B cell (primary cell): ENCODE measurements around the gene CXCL3. TPM values are rescaled to one million over a fixed set of nuclear protein-coding genes. Genes with fewer than 3 reads are reported as not detected.

Experiments
- ATAC-seq: fragments of 200-7000 bp; cut with Tn5 transposase; one replicate; pipeline ENCODE4 v1.10.0; 2021; ENCODE audit warnings: low read depth, mild to moderate bottlenecking, moderate number of reproducible peaks, moderate library complexity
- CTCF ChIA-PET: fragments of 350-600 bp; sonication (Branson Sonifier 250); formaldehyde crosslinking; loops from one replicate; lab custom pipeline; 2021; ENCODE audit warnings: antibody characterized with exemption, inconsistent platforms; lab: Charles Lee
- POLR2A ChIA-PET: fragments of 350-600 bp; sonication (Branson Sonifier 250); formaldehyde crosslinking; loops from one replicate; lab custom pipeline; 2021; ENCODE audit warnings: antibody characterized with exemption; lab: Charles Lee
- DNase-seq: peaks from one replicate; pipeline ENCODE4 v3.0.0; 2013
- H2AFZ ChIP-seq: 2 replicates; pipeline ENCODE4 v1.6.1; 2012; ENCODE audit warnings: mild to moderate bottlenecking, low read depth, low read length; ENCODE audit not compliant: insufficient read depth, poor library complexity, severe bottlenecking
- H3K27ac ChIP-seq, 2 donors: 1 replicate in 1 of 2; 2 replicates in 1 of 2; pipeline ENCODE4 v1.5.1; 2012 to 2013; ENCODE audit warnings: low read length in 2 of 2, mild to moderate bottlenecking in 2 of 2, moderate library complexity in 1 of 2
- H3K27me3 ChIP-seq, 4 experiments: fragments of 200-600 bp in 1 of 4; sonication (generic) in 1 of 4; replicated peaks in 1 of 4; 1 replicate in 2 of 4; 2 replicates in 2 of 4; pipeline versions ENCODE4 v1.6.1 to v1.7.0; 2013 to 2016; ENCODE audit warnings: low read length in 3 of 4, mild to moderate bottlenecking in 2 of 4, mixed read lengths in 1 of 4, moderate library complexity in 1 of 4; ENCODE audit not compliant: insufficient read depth in 4 of 4, control insufficient read depth in 3 of 4; ENCODE audit errors: control extremely low read depth in 1 of 4
- H3K36me3 ChIP-seq, 2 experiments: replicated peaks in 1 of 2; 1 replicate in 1 of 2; 2 replicates in 1 of 2; pipeline versions ENCODE4 v1.6.1 to v1.7.1; 2013; ENCODE audit warnings: low read length in 1 of 2; ENCODE audit not compliant: insufficient read depth in 2 of 2, control insufficient read depth in 1 of 2; ENCODE audit errors: control extremely low read depth in 1 of 2, extremely low read depth in 1 of 2
- H3K4me1 ChIP-seq, 2 donors: fragments of 200-600 bp in 1 of 2; sonication (generic) in 1 of 2; 1 replicate in 1 of 2; 2 replicates in 1 of 2; pipeline versions ENCODE4 v1.5.1 to v1.6.1; 2013 to 2017; ENCODE audit warnings: low read length in 2 of 2; ENCODE audit not compliant: control insufficient read depth in 2 of 2, insufficient read depth in 2 of 2
- H3K4me2 ChIP-seq: replicated peaks from 2 replicates; pipeline ENCODE3; 2012; ENCODE audit warnings: mild to moderate bottlenecking, low read depth, low read length; ENCODE audit not compliant: poor library complexity, severe bottlenecking
- H3K4me3 ChIP-seq, 5 experiments: fragments of 200-600 bp in 1 of 5; sonication (generic) in 1 of 5; 1 replicate in 3 of 5; 2 replicates in 2 of 5; pipeline versions ENCODE4 v1.5.1 to v1.7.0; 2011 to 2016; ENCODE audit warnings: low read length in 4 of 5, mild to moderate bottlenecking in 4 of 5, low read depth in 2 of 5, control low read depth in 1 of 5, moderate library complexity in 1 of 5; ENCODE audit not compliant: insufficient read depth in 1 of 5; ENCODE audit errors: control extremely low read depth in 1 of 5, extremely low read depth in 1 of 5
- H3K79me2 ChIP-seq: fragments of 200-600 bp; sonication (generic); one replicate; pipeline ENCODE4 v1.6.0; 2016; ENCODE audit warnings: low read length; ENCODE audit not compliant: control insufficient read depth, insufficient read depth
- H3K9ac ChIP-seq: fragments of 200-600 bp; sonication (generic); 2 replicates; pipeline ENCODE4 v1.6.1; 2017; ENCODE audit warnings: mild to moderate bottlenecking, low read length, moderate library complexity
- H3K9me3 ChIP-seq, 3 donors: one replicate each; pipeline versions ENCODE4 v1.6.1 to v1.7.1; 2013; ENCODE audit warnings: low read length in 2 of 3; ENCODE audit not compliant: control insufficient read depth in 2 of 3, insufficient read depth in 1 of 3; ENCODE audit errors: control extremely low read depth in 1 of 3
- H4K20me1 ChIP-seq: 2 replicates; pipeline ENCODE4 v1.6.0; 2012; ENCODE audit warnings: mild to moderate bottlenecking, low read length; ENCODE audit not compliant: insufficient read depth, control insufficient read depth, poor library complexity, severe bottlenecking
- H3K27ac Mint-ChIP-seq: one replicate; pipeline ENCODE4 v1.8.0; 2021; ENCODE audit warnings: mixed read lengths
- H3K27me3 Mint-ChIP-seq: one replicate; pipeline ENCODE4 v1.8.0; 2021; ENCODE audit warnings: mixed read lengths
- H3K4me1 Mint-ChIP-seq: one replicate; pipeline ENCODE4 v1.8.0; 2021; ENCODE audit warnings: mixed read lengths
- H3K4me3 Mint-ChIP-seq: one replicate; pipeline ENCODE4 v1.8.0; 2021; ENCODE audit warnings: mixed read lengths
- H3K9me3 Mint-ChIP-seq: one replicate; pipeline ENCODE4 v1.8.0; 2022; ENCODE audit warnings: mixed read lengths; ENCODE audit not compliant: insufficient read depth
- EZH2 ChIP-seq: IDR thresholded peaks from 2 replicates; pipeline ENCODE4 v1.6.1; 2012; ENCODE audit warnings: borderline replicate concordance, low read depth, mild to moderate bottlenecking, moderate library complexity, low read length; ENCODE audit not compliant: insufficient read depth, poor library complexity, severe bottlenecking
- WGBS: methylation state at CpG from one replicate; pipeline ENCODE4 v1.1.5; 2013; ENCODE audit warnings: missing lambda C conversion rate; ENCODE audit not compliant: insufficient coverage; 5-methylcytosine and 5-hydroxymethylcytosine counted together
- intact Hi-C: fragments of 100-400 bp; cut with micrococcal nuclease; formaldehyde crosslinking; loops from one replicate; pipeline ENCODE4 v1.10.0; 2022
- polyA plus RNA-seq: library from polyadenylated mRNA; depleted of rRNA; stranded (reverse); fragments of >200 nt; gene quantifications from 2 replicates; pipeline ENCODE4 v1.2.3, GENCODE V29; 2012
- small RNA-seq: library from RNA; depleted of rRNA; stranded (forward); fragments of <200 nt; gene quantifications from one replicate; pipeline ENCODE3, GENCODE V24; 2012; ENCODE audit warnings: low replicate concordance, low read depth; ENCODE audit not compliant: insufficient read length
- total RNA-seq, 2 donors: library from RNA; stranded (reverse); fragments of 120-200 nt in 1 of 2; gene quantifications; 1 replicate in 1 of 2; 2 replicates in 1 of 2; pipeline versions ENCODE4 v1.2.3 to v1.2.4, GENCODE V29; 2013 to 2022
- TF ChIP-seq, protein P1 (sequence below): fragments of 200-600 bp; IDR thresholded peaks from one replicate; pipeline ENCODE4 v1.8.0; 2022; ENCODE audit warnings: antibody characterized with exemption, mild to moderate bottlenecking

The CXCL3 gene
- total and polyA plus RNA-seq, 2 donors (not counting 1 experiment from before 2014, with no cell fraction given), result not detected

DNA sequence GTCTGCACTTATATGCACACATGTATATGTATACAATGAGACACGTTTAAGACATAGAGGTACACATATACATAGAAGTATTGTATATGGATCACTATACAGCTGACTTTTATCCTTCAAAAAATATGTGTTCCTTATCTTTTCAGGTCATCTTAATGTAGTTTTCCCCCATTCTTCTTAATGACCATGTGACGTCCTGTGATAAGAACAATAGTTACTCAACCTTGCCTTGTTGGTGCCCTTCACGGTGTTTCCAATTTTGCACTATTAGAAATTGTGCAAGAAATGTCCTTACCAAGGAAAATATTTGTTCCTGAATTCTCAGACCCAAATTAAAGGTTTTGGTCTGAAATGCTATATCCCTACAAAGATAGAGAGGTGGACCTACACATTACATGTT lies 49.5 kb downstream of the CXCL3 start:
- TF ChIP-seq, protein P1, sequence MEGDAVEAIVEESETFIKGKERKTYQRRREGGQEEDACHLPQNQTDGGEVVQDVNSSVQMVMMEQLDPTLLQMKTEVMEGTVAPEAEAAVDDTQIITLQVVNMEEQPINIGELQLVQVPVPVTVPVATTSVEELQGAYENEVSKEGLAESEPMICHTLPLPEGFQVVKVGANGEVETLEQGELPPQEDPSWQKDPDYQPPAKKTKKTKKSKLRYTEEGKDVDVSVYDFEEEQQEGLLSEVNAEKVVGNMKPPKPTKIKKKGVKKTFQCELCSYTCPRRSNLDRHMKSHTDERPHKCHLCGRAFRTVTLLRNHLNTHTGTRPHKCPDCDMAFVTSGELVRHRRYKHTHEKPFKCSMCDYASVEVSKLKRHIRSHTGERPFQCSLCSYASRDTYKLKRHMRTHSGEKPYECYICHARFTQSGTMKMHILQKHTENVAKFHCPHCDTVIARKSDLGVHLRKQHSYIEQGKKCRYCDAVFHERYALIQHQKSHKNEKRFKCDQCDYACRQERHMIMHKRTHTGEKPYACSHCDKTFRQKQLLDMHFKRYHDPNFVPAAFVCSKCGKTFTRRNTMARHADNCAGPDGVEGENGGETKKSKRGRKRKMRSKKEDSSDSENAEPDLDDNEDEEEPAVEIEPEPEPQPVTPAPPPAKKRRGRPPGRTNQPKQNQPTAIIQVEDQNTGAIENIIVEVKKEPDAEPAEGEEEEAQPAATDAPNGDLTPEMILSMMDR, result no peak
- TF ChIP-seq EZH2, result no peak
- no peak overlapping the region for H3K4me3 ChIP-seq
- Mint-ChIP-seq H3K27me3 (no peaks in the 10 kb centered on the region), H3K4me1 (no peaks in the 10 kb centered on the region), H3K9me3 (no peaks in the 10 kb centered on the region), H3K4me3 (no peak overlapping the region), H3K27ac (no peak overlapping the region)
- ChIA-PET CTCF (no interaction called here), POLR2A (no interaction called here)
- no peaks in the 10 kb centered on the region for H3K36me3 ChIP-seq
- H3K9me3 ChIP-seq, result no peaks in the 10 kb centered on the region
- WGBS, result no CpG with 5 or more reads among the region's 3 CpGs
- no peaks in the 10 kb centered on the region for H3K4me1 ChIP-seq
- no peaks in the 10 kb centered on the region for H3K27me3 ChIP-seq
- DNase-seq (no peak), ATAC-seq (no peak)
- H3K9ac ChIP-seq, result no peak overlapping the region
- no peaks in the 10 kb centered on the region for H3K79me2 ChIP-seq
- H4K20me1 ChIP-seq, result no peaks in the 10 kb centered on the region
- H3K4me2 ChIP-seq, result no peak overlapping the region
- no peak overlapping the region for H3K27ac ChIP-seq
- intact Hi-C loops, result no loop called here
- no peak overlapping the region for H2AFZ ChIP-seq

DNA sequence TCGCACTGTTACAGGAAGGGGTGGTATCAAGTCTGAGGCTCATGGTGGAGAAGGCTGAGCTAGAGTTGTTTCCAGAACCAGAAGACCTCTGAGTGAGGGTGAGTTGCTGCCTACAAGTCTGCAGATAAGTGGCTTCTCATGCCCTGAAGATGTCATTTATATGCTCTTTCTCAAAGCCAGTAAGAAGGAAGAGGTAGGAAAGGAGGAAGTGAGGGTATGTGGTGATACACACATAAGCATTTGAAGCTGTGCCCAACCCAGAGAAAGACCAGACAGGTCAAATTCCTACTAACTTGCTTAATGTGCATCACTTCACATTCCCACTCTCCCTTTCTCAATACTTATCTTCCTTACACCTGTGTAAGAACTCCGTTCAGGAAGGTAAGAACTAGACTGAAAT lies 50.4 kb downstream of the CXCL3 start, which contains the start of gene PPBP:
Gene PPBP, minus strand, starts transcription at position 130 of the 400 bp plus-strand sequence. Its CDS starts 87 bp downstream, at position 43.
- H2AFZ ChIP-seq, result no peak within 1 kb of the TSS
- POLR2A ChIA-PET, result no interaction called here
- H3K9me3 Mint-ChIP-seq, result no peaks in the 10 kb centered on the region

More for the DNA sequence above, 50.4 kb downstream of the CXCL3 start, which contains the start of gene PPBP:
- no peaks in the 10 kb centered on the region for H3K4me1 Mint-ChIP-seq
- Histone ChIP-seq H4K20me1 (no peaks in the 10 kb centered on the region), H3K79me2 (no peaks in the 10 kb centered on the region), H3K4me1 (no peaks in the 10 kb centered on the region), H3K4me2 (no peak within 1 kb of the TSS), H3K4me3 (no peak within 1 kb of the TSS), H3K9me3 (no peaks in the 10 kb centered on the region), H3K9ac (no peak within 1 kb of the TSS), H3K27me3 (no peaks in the 10 kb centered on the region), H3K27ac (no peak within 1 kb of the TSS), H3K36me3 (no peaks in the 10 kb centered on the region)
- intact Hi-C loops, result no loop called here
- 57% methylated on average over 1 of the region's 2 CpGs for WGBS
- TF ChIP-seq, protein P1, result no peak
- TF ChIP-seq EZH2, result no peak
- DNase-seq (no peak), ATAC-seq (no peak)
- CTCF ChIA-PET, result no interaction called here
- H3K27ac Mint-ChIP-seq, result no peak within 1 kb of the TSS
- H3K27me3 Mint-ChIP-seq, result no peaks in the 10 kb centered on the region
- no peak within 1 kb of the TSS for H3K4me3 Mint-ChIP-seq

Small RNAs within 50 kb of the gene (small RNA-seq; reads per million reads assigned to genes)
- gene RN7SL218P, result not detected

Other genes starting within 250 kb of the CXCL3 start
- not detected in 2 replicates for gene CXCL6, start 202.0 kb downstream of the CXCL3 start, total RNA-seq
- gene CXCL6, start 202.0 kb downstream of the CXCL3 start, polyA plus RNA-seq, result not detected in 2 replicates
- gene PF4V1, start 185.4 kb downstream of the CXCL3 start, total RNA-seq, result not detected in 2 replicates
- 2.0 TPM in 1 of 2 replicates, not detected in the other for gene PF4V1, start 185.4 kb downstream of the CXCL3 start, polyA plus RNA-seq
- not detected in 2 replicates for gene CXCL1, start 169.3 kb downstream of the CXCL3 start, total RNA-seq
- gene CXCL1, start 169.3 kb downstream of the CXCL3 start, polyA plus RNA-seq, result 0.24 TPM in 1 of 2 replicates, not detected in the other
- gene PF4, start 56.7 kb downstream of the CXCL3 start, total RNA-seq, result 0.56 and 0.69 TPM in 2 replicates
- gene PF4, start 56.7 kb downstream of the CXCL3 start, polyA plus RNA-seq, result 1.8 and 6.4 TPM in 2 replicates
- gene PPBP, start 50.5 kb downstream of the CXCL3 start, total RNA-seq, result 0.42 TPM in 1 of 2 replicates, not detected in the other
- 0.43 and 5.2 TPM in 2 replicates for gene PPBP, start 50.5 kb downstream of the CXCL3 start, polyA plus RNA-seq
- not detected in 2 replicates for gene CXCL5, start 40.0 kb downstream of the CXCL3 start, total RNA-seq
- 0.17 TPM in 1 of 2 replicates, not detected in the other for gene CXCL5, start 40.0 kb downstream of the CXCL3 start, polyA plus RNA-seq
- gene CXCL2, start 60.5 kb upstream of the CXCL3 start, total RNA-seq, result 0.58 TPM in 1 of 2 replicates, not detected in the other
- 0.40 and 0.42 TPM in 2 replicates for gene CXCL2, start 60.5 kb upstream of the CXCL3 start, polyA plus RNA-seq
- 12.6 and 13.3 TPM in 2 replicates for gene MTHFD2L, start 119.4 kb upstream of the CXCL3 start, total RNA-seq
- gene MTHFD2L, start 119.4 kb upstream of the CXCL3 start, polyA plus RNA-seq, result 5.5 and 14.0 TPM in 2 replicates